Sciatic nerve (tissue), 2 donors: Measurements from ENCODE around the gene DOCK8. TPM values are rescaled to one million over a fixed set of nuclear protein-coding genes. Genes with fewer than 3 reads are reported as not detected.

Source experiments
- ATAC-seq: fragments of 200-7000 bp; cut with Tn5 transposase; one replicate; pipeline ENCODE4 v1.9.1; 2020; ENCODE audit warnings: mild to moderate bottlenecking, moderate library complexity
- DNase-seq: peaks from one replicate; pipeline ENCODE4 v3.0.0-alpha.2; 2020; ENCODE audit warnings: low spot score
- intact Hi-C: fragments of 100-400 bp; cut with DNase I; formaldehyde crosslinking; loops from one replicate; pipeline ENCODE4 v1.14.2; 2022
- total RNA-seq: library from RNA; stranded (reverse); fragmentation: NEBNext Ultra II Directional; extraction: Animal tissue kit (Norgen Biotek cat#: 25700); gene quantifications from one replicate; pipeline ENCODE4 v1.2.1, GENCODE V29; 2021
- donor health status: DM: no; HTN: no; CAD: no.
- donor health status: DM: no; HTN: no; CAD: no.

DOCK8 gene
- total RNA-seq, 1 donor from 2014 or later, result 31.4 TPM

- no peak for DNase-seq
- intact Hi-C loops, result no loop called here
- ATAC-seq, result no peak
Measured at GRCh38 chr9:343773-344172, 129.1 kb downstream of the DOCK8 start.

GRCh38 chr9:346111-346571, 131.5 kb downstream of the DOCK8 start:
- ATAC-seq (peak; percentile 28), DNase-seq (no peak)
- intact Hi-C loops, result no loop called here

- intact Hi-C loops, result no loop called here
- no peak for DNase-seq
- ATAC-seq, result peak; percentile 78
Measured at GRCh38 chr9:347667-348292, 133.1 kb downstream of the DOCK8 start.

GRCh38 chr9:350384-350783, 135.7 kb downstream of the DOCK8 start:
- intact Hi-C loops, result no loop called here
- ATAC-seq (no peak), DNase-seq (no peak)

- intact Hi-C loops, result no loop called here
- no peak for DNase-seq
- ATAC-seq, result no peak
Measured at GRCh38 chr9:351916-352315, 137.3 kb downstream of the DOCK8 start.

GRCh38 chr9:353077-353476, 138.4 kb downstream of the DOCK8 start:
- intact Hi-C loops, result no loop called here
- ATAC-seq, result no peak

GRCh38 chr9:354453-354852, 139.8 kb downstream of the DOCK8 start:
- intact Hi-C loops, result no loop called here
- ATAC-seq, result no peak
- DNase-seq, result no peak

More at GRCh38 chr9:353077-353476, 138.4 kb downstream of the DOCK8 start:
- no peak for DNase-seq

GRCh38 chr9:357560-357959, 142.9 kb downstream of the DOCK8 start:
- no peak for DNase-seq
- intact Hi-C loops, result no loop called here
- no peak for ATAC-seq

- ATAC-seq, result no peak
- intact Hi-C loops, result no loop called here
- DNase-seq, result no peak
Measured at GRCh38 chr9:362561-363273, 148.1 kb downstream of the DOCK8 start.

- ATAC-seq (no peak), DNase-seq (no peak)
- intact Hi-C loops, result no loop called here
Measured at GRCh38 chr9:363274-363612, 148.6 kb downstream of the DOCK8 start.

- peak; percentile 42 for ATAC-seq
- intact Hi-C loops, result no loop called here
- no peak for DNase-seq
Measured at GRCh38 chr9:365436-365835, 150.8 kb downstream of the DOCK8 start.

GRCh38 chr9:366620-367019, 152.0 kb downstream of the DOCK8 start:
- ATAC-seq (no peak), DNase-seq (no peak)
- intact Hi-C loops, result no loop called here

- DNase-seq, result no peak
- intact Hi-C loops, result no loop called here
Measured at GRCh38 chr9:370086-370485, 155.4 kb downstream of the DOCK8 start.

GRCh38 chr9:371349-371748, 156.7 kb downstream of the DOCK8 start:
- intact Hi-C loops, result no loop called here
- DNase-seq (no peak), ATAC-seq (no peak)

More at GRCh38 chr9:370086-370485, 155.4 kb downstream of the DOCK8 start:
- no peak for ATAC-seq

- DNase-seq (no peak), ATAC-seq (no peak)
- intact Hi-C loops, result no loop called here
Measured at GRCh38 chr9:372128-372527, 157.5 kb downstream of the DOCK8 start.

- no peak for DNase-seq
- intact Hi-C loops, result no loop called here
- no peak for ATAC-seq
Measured at GRCh38 chr9:373759-374206, 159.1 kb downstream of the DOCK8 start.

- intact Hi-C loops, result no loop called here
- ATAC-seq (no peak), DNase-seq (no peak)
Measured at GRCh38 chr9:374736-375135, 160.1 kb downstream of the DOCK8 start.

GRCh38 chr9:376115-376514, 161.4 kb downstream of the DOCK8 start:
- no peak for DNase-seq
- no peak for ATAC-seq
- intact Hi-C loops, result no loop called here

- intact Hi-C loops, result no loop called here
- no peak for DNase-seq
- ATAC-seq, result no peak
Measured at GRCh38 chr9:378263-378662, 163.6 kb downstream of the DOCK8 start.

GRCh38 chr9:382383-382782, 167.7 kb downstream of the DOCK8 start:
- DNase-seq (no peak), ATAC-seq (no peak)
- intact Hi-C loops, result no loop called here
